NOMO-1 (cell line): ENCODE measurements around the gene TNNC1.

ENCODE experiments used
- DNase-seq, 2 experiments: peaks; one replicate each; lab custom pipeline; 2025; ENCODE audit not compliant: unreplicated experiment in 2 of 2; lab: John Stamatoyannopoulos, UW

Gene TNNC1

DNA sequence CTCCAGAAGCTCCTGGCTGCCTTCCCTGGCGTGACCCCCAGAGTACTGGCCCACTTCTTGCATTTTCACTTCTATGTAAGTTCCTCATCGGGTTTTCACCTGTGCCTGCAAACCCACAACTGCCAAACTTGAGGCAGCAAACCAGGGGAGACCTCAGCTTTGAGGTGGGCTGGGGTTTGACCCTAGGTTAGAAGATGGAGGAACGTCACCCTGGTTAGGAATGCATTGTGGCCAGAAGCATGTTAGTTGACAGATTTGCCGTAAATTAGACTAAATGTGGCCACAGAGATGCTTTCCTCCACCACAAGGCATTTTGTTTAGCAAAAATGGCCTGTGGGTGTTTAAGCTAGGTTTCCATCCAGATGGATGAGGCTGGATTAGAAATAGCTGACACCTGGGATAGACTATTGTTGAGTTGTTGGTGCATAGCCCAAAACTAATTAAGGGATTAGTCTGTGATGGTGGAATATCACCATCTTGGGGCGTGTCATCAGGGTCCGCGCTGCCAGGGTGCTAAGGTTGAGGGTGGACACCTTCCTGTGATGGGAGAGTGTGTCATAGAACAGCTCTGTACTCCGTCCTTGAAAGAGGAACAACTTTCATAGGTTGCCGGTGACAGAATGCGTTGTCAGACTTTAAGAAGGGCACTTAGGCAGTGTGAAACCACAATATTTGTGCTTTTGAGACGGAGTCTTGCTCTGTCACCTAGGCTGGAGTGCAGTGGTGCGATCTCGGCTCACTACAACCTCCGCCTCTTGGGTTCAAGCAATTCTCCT is 5.1 kb upstream of the TNNC1 start:
- no peak for DNase-seq

DNA sequence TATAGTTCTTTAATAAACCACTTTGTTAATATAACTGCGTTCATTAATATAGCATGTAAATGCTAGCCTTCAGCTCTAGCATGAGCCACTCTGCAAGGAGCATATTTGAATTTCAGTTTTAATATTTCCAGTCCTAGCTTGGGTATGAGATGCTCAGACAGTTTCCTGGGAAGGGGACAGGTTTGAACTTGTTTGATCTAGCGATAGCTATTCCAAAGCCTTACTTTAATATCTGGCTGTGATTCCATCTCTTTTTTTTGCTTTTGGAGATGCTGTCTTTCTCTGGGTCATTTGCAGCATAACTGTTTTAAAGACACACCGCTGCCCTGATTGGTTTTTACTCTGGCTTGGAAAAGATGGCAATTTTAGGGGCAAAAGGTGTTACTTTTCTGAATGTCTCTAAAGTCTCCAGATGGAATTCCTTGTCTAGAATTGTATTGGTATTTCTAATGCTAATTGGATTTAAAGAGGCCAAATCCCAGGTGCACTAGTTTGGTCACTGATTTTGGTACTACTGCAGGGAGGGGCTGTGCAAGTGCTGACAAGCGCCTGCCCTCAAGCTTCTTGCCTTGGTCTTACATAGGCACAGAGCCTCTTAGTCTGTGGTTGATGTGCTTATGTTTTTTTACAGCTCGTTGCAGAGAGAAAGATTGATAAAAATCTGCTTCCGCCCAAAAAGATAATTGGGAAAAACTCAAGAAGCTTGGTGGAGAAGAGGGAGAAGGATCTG is 4.4 kb upstream of the TNNC1 start:
- DNase-seq: no peak

- no peak for DNase-seq
Observed at GRCh38 chr3:52456800-52457183, 3.0 kb upstream of the TNNC1 start.

DNA sequence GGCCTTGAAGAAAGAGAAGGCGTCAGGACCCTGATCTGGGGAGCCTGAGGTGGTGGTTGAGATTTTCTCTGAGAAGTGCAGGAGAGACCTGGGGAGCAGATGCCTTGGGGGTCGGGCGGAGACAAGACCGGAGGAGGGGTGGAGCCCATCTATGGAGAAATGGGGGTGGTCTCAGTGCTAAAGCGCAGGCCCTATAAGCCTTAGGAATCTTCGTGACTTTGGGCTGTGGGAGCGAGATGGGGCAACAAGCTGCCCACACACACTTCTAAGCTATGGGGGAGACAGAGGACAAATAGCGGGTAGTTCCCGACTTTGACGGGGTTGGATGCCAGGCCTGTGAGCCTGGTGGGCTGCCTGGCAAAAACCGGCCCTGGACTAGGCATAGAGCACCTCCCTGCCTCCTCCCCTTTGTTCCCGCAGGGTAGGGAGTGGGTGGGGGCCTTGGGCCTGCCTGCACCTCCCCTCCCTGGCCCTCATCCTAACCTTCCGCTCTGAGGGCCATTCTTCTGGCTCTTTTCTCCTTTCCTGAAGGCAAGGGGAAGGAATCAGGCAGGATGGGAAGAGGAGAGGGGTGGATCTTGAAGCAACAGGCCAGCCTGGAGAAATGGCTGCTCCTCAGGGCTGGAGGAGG is 2.4 kb upstream of the TNNC1 start:
- DNase-seq: no peak

GRCh38 chr3:52455283-52456168 is 1.7 kb upstream of the TNNC1 start, which contains the start of gene NISCH:
Gene NISCH (plus strand): TSS chr3:52455604. CDS start chr3:52455642, 38 bp downstream.
- peak; percentile 79 to 87 for DNase-seq

DNA sequence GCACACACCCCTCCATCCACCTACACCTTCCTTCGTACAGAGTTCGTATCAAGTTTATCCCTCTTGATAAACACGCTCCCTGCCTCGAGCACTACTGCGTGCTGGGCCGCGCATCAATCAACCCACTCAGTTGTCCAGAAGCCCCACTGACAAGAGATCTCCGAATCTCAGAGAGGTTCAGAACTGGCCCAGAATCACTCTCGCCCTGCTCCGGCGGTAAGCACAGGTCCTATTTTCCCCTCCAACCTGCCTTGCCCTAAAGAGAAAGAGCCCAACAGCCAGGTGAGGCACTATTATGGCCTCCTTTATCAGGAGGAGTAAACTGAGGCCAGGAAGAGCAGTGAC is 1.1 kb upstream of the TNNC1 start:
- DNase-seq: no peak

GRCh38 chr3:52454250-52454937 is 553 bp upstream of the TNNC1 start:
- no peak for DNase-seq

GRCh38 chr3:52452570-52453221 is 1.1 kb downstream of the TNNC1 start:
- DNase-seq: no peak

- DNase-seq: no peak
Observed at GRCh38 chr3:52452126-52452525, 1.7 kb downstream of the TNNC1 start.

GRCh38 chr3:52451237-52452083 is 2.4 kb downstream of the TNNC1 start:
- DNase-seq: no peak

DNA sequence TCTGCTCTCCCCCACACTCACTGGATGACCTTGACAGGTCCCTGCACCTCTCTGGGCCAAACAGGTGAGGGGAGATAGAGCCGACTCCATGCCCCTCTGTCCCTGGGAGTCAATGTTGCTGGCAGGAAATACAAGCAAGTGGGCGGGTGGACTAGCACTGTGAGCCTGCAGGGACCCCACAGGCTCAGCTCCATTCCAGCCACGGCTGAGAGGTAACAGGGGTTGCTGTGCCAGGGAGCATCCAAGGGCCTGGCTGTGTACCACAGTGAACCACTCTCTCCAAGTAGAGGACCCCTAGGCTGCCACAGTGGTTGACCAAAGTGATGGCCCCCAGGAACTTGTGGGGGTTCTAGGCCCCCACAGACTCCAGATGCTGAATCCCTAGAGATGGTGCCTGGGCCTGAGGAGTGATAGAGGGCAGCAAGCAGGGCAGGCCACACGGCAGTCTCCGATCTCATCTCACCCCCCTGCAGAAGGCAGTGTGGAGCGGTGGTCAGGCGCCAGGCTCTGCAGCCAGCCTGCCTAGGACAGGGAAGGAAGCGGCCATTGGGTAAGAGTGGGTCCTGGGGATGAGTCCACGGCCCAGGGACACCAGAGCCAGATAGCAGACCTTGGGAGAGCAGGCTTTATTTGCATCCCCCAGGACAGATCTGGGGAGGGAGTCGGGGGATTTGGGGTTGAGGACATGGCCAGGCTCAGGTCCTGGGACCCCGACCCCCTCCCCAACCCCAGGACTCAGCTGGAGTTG is 3.2 kb downstream of the TNNC1 start:
- DNase-seq: no peak

DNA sequence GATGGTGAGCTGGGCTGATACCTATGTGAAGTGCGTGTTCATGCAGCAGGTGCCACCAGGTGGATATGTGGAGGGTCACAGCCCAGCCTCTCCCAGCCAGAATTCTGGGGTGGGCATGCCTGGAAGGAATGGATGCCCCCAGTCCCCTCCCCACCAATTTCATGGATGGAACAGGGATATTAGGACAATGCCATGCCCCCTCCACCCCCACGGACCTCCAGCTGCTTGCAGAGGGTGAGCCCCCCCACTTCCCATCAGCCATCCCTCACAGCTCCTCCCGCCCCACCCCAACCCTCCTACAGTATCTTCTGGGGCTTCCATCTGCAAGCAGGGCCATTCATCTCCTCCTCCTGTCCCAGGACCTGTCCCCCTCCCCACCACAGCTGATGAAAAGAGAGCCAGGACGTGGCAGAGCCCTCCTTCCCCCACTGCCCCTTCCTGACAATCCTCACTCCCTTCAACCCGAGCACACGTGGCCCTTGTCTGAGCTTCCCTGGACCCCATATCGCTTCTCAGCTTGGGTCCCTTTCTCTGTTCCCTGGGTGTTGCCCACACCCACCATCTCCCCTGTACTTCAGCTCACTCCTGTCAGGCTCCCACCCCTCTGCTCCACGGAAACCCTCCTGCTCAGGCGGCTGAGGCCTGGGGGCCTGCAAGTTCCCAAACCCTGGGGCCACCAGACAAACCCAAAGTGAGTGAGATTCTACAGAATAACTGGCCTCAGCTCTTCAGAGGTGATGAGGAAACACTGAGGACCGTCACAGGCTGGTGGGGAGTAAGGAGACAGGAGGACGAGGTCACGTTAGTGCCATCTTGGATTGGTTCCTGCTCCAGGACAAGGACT is 6.1 kb downstream of the TNNC1 start:
- no peak for DNase-seq

DNA sequence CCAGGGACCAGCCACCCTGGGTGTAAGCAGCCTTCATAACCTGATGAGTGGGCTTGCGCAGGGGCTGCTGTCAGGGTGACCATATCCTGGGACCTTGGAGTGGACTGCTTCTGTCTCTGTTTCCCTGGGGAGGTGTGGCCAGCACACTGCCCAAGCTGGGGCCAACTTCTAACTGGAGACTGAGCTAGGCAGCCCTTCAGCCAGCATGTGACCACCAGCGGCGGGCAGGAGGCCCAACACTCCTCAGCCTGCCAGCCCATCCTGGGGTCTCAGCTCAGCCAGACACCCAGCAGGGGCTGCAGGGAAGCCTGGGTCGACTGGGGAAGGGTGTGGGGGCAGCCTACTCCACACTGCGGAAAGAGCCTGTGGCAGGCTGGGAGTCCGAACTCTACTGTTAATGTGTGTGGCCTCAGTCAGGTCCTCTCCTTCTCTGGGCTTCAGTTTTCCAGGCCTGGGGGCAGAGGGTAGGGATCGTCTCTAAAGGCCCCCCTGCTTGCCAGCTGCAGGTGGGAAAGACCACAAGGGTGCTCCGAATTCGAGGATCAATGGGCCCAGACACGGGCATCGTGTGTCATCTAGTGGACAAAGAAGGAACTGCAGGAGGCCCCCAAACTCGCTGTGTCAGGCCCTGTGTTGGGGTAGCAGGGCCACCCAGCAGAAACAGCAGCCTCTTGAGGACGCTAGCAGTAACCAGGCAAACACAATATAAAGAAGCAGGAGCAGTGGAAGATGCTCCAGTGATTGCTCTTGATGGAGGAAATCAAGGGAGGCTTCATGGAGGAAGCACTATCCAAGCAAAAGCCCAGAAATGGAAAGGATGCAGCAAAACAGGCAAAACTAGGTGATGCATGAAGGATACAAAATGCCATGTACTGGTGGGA is 7.0 kb downstream of the TNNC1 start:
- peak; percentile 36 to 61 for DNase-seq

GRCh38 chr3:52446042-52446441 is 7.8 kb downstream of the TNNC1 start:
- DNase-seq: no peak

- DNase-seq: peak; percentile 75 to 84
Observed at GRCh38 chr3:52444860-52445793, 8.7 kb downstream of the TNNC1 start, which contains the start of gene SEMA3G. Gene SEMA3G (minus strand): TSS chr3:52445103. CDS start chr3:52445027, 76 bp downstream.
